DND-41 (cell line): ENCODE data around the gene NAXD.

ENCODE experiments used
- ATAC-seq: fragments of 200-7000 bp; cut with Tn5 transposase; 3 replicates; pipeline ENCODE4 v1.9.1; 2021; ENCODE audit warnings: low read depth; ENCODE audit not compliant: insufficient read depth
- DNase-seq: peaks from one replicate; pipeline ENCODE4 v3.0.0-alpha.2; 2020
- H2AFZ ChIP-seq: 2 replicates; pipeline ENCODE4 v1.6.0; 2012; ENCODE audit warnings: low read depth, low read length
- H3K27ac ChIP-seq: 2 replicates; pipeline ENCODE4 v1.5.1; 2012; ENCODE audit warnings: low read length, inconsistent platforms
- H3K27me3 ChIP-seq: fragments of 200-600 bp; sonication (generic); 2 replicates; pipeline ENCODE4 v1.6.0; 2012; ENCODE audit warnings: low read length, mild to moderate bottlenecking, inconsistent platforms; ENCODE audit not compliant: insufficient read depth, poor library complexity
- H3K36me3 ChIP-seq: 2 replicates; pipeline ENCODE4 v1.5.1; 2012; ENCODE audit warnings: low read length, inconsistent platforms; ENCODE audit not compliant: insufficient read depth
- H3K4me1 ChIP-seq: 2 replicates; pipeline ENCODE4 v1.5.1; 2012; ENCODE audit warnings: mild to moderate bottlenecking, low read length; ENCODE audit not compliant: insufficient read depth
- H3K4me2 ChIP-seq: 2 replicates; pipeline ENCODE4 v1.6.0; 2012; ENCODE audit warnings: mild to moderate bottlenecking, moderate library complexity, low read length, inconsistent platforms; ENCODE audit not compliant: insufficient read depth
- H3K4me3 ChIP-seq, 2 experiments: fragments of 200-600 bp in 1 of 2; shearing (Covaris generic) in 1 of 2; 2 replicates each; pipeline ENCODE4 v1.5.1; 2012 to 2016; ENCODE audit warnings: inconsistent platforms in 2 of 2, low read length in 2 of 2, mild to moderate bottlenecking in 2 of 2, low read depth in 1 of 2, moderate library complexity in 1 of 2
- H3K79me2 ChIP-seq: 2 replicates; pipeline ENCODE4 v1.6.0; 2012; ENCODE audit warnings: low read length, inconsistent platforms; ENCODE audit not compliant: insufficient read depth
- H3K9ac ChIP-seq: 2 replicates; pipeline ENCODE4 v1.6.0; 2012; ENCODE audit warnings: low read depth, mild to moderate bottlenecking, inconsistent platforms, low read length, moderate library complexity
- H3K9me3 ChIP-seq: 2 replicates; pipeline ENCODE4 v1.5.1; 2012; ENCODE audit warnings: low read length, moderate library complexity, mild to moderate bottlenecking, inconsistent platforms; ENCODE audit not compliant: insufficient read depth, severe bottlenecking
- H4K20me1 ChIP-seq: 2 replicates; pipeline ENCODE4 v1.6.0; 2012; ENCODE audit warnings: low read length; ENCODE audit not compliant: insufficient read depth
- CTCF ChIP-seq: IDR thresholded peaks from 2 replicates; pipeline ENCODE4 v1.5.1; 2012; ENCODE audit warnings: borderline replicate concordance, low read length, moderate library complexity, mild to moderate bottlenecking; ENCODE audit not compliant: poor library complexity, severe bottlenecking; ENCODE audit errors: extremely low read depth
- EZH2 ChIP-seq: IDR thresholded peaks from 3 replicates; pipeline ENCODE4 v1.6.1; 2012; ENCODE audit warnings: borderline replicate concordance, low read depth, mild to moderate bottlenecking, moderate library complexity, low read length, inconsistent platforms; ENCODE audit not compliant: severe bottlenecking

Gene NAXD

DNA sequence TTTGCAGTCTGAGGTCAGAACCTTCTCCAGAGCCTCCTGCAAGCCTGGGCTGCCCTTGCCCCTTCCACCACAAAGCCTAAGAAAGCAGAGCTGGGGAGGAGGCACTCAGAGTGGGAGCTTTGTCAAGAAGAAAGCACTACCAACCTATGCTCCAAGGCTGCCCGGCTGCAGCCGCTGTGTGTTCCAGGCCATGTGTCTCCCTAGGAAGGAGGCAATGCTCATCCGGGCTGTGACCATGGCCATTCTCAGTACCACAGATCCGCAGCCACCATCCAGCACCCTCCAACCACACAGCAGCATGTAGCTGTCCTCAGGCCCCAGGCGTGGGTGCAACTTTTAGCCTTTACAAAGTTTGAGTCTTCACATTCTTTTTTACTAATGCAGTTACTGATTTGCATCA lies 68.6 kb downstream of the NAXD start:
- TF ChIP-seq EZH2 (no peak), CTCF (no peak)
- Histone ChIP-seq H4K20me1 (peaks cover 4% of the 10 kb centered on the region; the same call in 1 of the 2 replicates), H2AFZ (no peak overlapping the region), H3K9ac (no peak overlapping the region), H3K79me2 (no peaks in the 10 kb centered on the region), H3K9me3 (no peaks in the 10 kb centered on the region), H3K4me1 (no peaks in the 10 kb centered on the region), H3K27me3 (no peaks in the 10 kb centered on the region), H3K4me2 (no peak overlapping the region), H3K27ac (no peak overlapping the region), H3K4me3 (no peak overlapping the region), H3K36me3 (peaks cover 87% of the 10 kb centered on the region)
- ATAC-seq = no peak
- DNase-seq = no peak

DNA sequence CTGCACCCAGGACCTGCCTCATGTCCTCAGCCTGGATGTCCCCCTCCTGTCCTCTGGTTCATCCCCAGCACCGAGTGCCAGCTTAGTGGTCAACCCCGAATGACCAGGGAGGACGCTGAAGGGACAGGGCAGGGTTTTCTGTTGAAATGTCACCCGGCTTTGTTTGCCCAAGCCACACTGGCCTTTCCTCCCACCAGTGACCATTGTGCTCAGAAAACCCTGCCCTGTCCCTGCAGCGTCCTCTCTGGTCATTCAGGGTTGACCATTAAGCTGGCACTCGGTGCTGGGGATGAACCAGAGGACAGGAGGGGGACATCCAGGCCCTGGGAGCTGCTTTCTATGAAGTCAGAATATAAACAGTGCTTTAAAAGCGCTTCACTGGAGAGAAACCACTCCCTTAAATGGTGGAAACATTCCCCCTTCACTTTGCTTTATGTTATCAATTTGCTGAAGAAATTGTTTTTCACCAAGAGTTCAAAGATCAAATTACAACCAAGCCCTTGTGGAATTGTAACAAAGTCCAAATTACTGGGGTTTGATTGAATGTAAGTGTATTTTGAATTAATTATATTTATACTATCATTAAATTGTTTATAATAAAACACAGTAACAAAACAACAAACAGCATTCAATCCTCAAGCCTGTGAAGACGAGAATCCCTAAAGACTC lies 69.2 kb downstream of the NAXD start:
- TF ChIP-seq EZH2 = no peak
- Histone ChIP-seq H2AFZ (no peak overlapping the region), H3K4me2 (no peak overlapping the region), H3K4me1 (no peaks in the 10 kb centered on the region), H3K27me3 (no peaks in the 10 kb centered on the region), H4K20me1 (peaks cover 4% of the 10 kb centered on the region; the same call in 1 of the 2 replicates), H3K9me3 (no peaks in the 10 kb centered on the region), H3K27ac (no peak overlapping the region), H3K79me2 (no peaks in the 10 kb centered on the region), H3K4me3 (no peak overlapping the region), H3K9ac (no peak overlapping the region), H3K36me3 (peaks cover 91% of the 10 kb centered on the region)
- DNase-seq (no peak), ATAC-seq (no peak)

GRCh38 chr13:110685305-110686020 lies 70.1 kb downstream of the NAXD start:
- Histone ChIP-seq H3K27ac (no peak overlapping the region), H3K9ac (no peak overlapping the region), H3K4me1 (no peaks in the 10 kb centered on the region), H3K36me3 (peaks cover 84% of the 10 kb centered on the region), H3K9me3 (no peaks in the 10 kb centered on the region), H2AFZ (no peak overlapping the region), H3K4me3 (no peak overlapping the region), H3K4me2 (no peak overlapping the region), H3K27me3 (no peaks in the 10 kb centered on the region), H4K20me1 (peaks cover 7% of the 10 kb centered on the region), H3K79me2 (peaks cover 2% of the 10 kb centered on the region; the same call in 1 of the 2 replicates)
- no peak for TF ChIP-seq EZH2
- TF ChIP-seq CTCF = no peak
- ATAC-seq (no peak), DNase-seq (no peak)

DNA sequence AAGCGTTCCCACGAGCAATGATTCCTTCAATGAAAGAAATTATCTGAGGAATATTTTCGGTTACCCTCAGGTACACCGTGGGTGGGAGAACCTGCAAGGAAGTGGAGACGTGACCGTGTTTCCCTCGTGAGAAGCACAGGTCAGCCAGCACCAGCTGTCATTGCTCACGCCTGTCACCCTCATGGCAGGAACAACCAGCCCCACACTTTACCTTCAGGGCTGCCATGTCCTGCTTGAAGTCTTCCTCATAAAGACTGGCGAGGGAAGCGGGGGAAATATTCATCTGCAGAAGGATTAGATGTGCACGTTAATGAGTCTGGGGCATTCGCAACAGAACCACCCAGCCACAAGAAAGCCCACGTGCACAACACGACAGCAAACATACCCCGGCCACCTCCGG lies 72.4 kb downstream of the NAXD start:
- H3K27ac ChIP-seq = no peak overlapping the region
- no peaks in the 10 kb centered on the region for H3K9me3 ChIP-seq
- peaks cover 11% of the 10 kb centered on the region for H4K20me1 ChIP-seq
- H3K4me2 ChIP-seq = no peak overlapping the region
- TF ChIP-seq CTCF = no peak
- TF ChIP-seq EZH2 = no peak
- H2AFZ ChIP-seq = no peak overlapping the region
- no peaks in the 10 kb centered on the region for H3K27me3 ChIP-seq
- H3K4me1 ChIP-seq = no peaks in the 10 kb centered on the region
- H3K4me3 ChIP-seq = no peak overlapping the region
- H3K79me2 ChIP-seq = peaks cover 4% of the 10 kb centered on the region; the same call in 1 of the 2 replicates
- no peak overlapping the region for H3K9ac ChIP-seq
- DNase-seq (no peak), ATAC-seq (no peak)
- peaks cover 71% of the 10 kb centered on the region for H3K36me3 ChIP-seq
